Pons (tissue), 1 donor: ENCODE measurements around the gene DNAJC10.
"Not testable (repeated sequence)": the region's sequence is repeated elsewhere in the genome, so short reads cannot be mapped to it uniquely, and the experiment has no call there.

Experiments
- DNase-seq: peaks from one replicate; pipeline ENCODE4 v3.0.0-alpha.2; 2016; ENCODE audit warnings: low spot score

The DNAJC10 gene, protein sequence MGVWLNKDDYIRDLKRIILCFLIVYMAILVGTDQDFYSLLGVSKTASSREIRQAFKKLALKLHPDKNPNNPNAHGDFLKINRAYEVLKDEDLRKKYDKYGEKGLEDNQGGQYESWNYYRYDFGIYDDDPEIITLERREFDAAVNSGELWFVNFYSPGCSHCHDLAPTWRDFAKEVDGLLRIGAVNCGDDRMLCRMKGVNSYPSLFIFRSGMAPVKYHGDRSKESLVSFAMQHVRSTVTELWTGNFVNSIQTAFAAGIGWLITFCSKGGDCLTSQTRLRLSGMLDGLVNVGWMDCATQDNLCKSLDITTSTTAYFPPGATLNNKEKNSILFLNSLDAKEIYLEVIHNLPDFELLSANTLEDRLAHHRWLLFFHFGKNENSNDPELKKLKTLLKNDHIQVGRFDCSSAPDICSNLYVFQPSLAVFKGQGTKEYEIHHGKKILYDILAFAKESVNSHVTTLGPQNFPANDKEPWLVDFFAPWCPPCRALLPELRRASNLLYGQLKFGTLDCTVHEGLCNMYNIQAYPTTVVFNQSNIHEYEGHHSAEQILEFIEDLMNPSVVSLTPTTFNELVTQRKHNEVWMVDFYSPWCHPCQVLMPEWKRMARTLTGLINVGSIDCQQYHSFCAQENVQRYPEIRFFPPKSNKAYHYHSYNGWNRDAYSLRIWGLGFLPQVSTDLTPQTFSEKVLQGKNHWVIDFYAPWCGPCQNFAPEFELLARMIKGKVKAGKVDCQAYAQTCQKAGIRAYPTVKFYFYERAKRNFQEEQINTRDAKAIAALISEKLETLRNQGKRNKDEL

DNA sequence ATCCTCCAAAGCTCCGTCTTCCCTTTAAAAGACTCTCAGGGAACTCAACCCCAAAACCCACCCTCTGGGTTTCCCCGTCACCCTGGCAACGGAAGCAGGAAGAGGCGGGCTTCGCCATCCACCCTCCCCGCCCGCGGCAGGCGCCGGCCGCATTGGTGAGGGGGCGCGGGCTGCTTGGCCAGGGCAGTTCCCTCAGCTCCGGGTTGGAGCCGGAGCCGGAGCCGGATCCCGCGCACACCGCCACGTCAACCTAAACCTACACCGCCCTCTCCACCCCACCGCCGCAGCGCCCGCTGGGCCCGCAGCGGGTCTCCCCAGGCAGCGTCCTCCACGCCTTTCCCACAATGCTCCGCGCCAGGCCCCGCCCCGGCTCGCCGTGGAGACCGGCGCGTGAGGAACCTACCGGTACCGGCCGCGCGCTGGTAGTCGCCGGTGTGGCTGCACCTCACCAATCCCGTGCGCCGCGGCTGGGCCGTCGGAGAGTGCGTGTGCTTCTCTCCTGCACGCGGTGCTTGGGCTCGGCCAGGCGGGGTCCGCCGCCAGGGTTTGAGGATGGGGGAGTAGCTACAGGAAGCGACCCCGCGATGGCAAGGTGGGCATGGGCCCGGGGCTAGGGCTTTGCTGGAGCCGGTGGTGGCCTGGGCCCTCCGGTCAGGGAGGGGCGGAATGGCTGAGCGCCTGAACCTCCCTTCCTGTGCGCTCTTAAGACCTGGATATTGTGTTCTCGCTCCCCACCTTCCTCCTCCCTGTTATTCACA is at the start of gene DNAJC10:
TSS of gene DNAJC10 (plus strand) at position 366 of the 758 bp plus-strand sequence. CDS start 1,830 bp downstream, outside the sequence.
- DNase-seq: peak; percentile 90

DNA sequence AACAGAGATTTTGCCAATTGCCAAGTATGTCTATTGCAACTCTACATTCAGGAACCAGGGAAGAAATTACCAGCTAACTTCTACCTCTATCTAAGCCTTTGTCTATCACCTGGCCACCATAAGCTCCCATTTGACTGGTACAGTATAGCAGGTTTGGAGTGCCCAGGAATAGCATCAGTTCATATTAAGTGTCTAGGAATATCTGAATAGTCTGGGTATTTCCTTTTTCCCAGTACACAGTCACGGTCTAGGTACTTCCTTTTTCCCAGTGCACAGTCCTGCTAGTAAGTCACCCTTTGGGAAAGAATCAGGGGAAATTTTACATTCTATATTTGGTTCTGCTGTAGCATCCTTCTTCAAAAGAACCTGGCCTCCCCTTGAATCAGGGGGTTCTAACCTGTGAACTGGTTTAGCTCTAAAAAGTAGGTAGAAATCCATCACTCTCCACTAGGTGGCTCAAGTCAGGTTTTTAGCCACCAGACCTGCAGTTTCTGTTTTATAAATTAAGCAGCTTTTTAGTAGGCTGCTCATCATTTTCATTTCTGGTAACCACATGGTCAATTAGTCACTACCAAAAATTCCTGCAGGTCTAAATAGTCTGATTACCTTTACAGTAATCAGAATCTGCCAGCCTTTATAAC is 49.3 kb upstream of the DNAJC10 start:
- peak; percentile 24 for DNase-seq

DNA sequence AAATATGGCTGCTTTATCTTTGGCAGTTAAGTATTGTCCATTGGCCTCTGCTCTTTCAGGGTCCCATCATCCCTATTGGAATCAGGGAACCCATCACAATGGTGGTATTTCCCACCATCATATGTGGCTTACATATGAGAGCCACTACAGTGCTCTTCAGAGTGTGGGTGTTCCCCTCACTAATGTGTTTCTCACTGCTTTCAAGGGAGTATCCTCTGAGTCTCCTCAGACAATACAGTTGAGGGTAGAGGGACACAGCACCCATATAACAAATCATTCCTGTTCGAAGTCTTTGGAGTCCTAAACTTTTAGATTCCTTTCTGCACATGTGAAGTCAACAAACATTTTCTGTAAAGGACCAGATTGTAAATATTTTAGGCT is 48.8 kb upstream of the DNAJC10 start:
- no peak for DNase-seq

DNA sequence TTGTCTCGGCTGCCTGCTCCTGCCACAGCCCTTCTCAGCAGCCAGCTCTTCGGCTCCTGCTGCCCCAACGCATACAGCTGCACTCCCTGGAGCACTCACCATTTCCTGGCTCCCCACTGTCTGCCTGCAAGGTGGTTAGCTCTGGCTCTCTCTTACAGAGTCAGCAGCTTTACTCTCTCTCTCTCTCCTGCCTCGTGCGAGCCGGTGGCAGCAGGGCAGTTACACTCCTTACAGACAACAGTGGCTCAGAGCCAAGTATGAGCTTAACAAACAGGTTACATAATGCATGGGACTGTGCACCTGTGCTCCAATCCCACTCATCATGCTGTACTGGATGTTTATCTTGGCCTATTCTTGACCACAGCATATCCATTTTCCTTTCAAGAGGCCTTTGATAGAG is 47.4 kb upstream of the DNAJC10 start:
- no peak for DNase-seq

DNA sequence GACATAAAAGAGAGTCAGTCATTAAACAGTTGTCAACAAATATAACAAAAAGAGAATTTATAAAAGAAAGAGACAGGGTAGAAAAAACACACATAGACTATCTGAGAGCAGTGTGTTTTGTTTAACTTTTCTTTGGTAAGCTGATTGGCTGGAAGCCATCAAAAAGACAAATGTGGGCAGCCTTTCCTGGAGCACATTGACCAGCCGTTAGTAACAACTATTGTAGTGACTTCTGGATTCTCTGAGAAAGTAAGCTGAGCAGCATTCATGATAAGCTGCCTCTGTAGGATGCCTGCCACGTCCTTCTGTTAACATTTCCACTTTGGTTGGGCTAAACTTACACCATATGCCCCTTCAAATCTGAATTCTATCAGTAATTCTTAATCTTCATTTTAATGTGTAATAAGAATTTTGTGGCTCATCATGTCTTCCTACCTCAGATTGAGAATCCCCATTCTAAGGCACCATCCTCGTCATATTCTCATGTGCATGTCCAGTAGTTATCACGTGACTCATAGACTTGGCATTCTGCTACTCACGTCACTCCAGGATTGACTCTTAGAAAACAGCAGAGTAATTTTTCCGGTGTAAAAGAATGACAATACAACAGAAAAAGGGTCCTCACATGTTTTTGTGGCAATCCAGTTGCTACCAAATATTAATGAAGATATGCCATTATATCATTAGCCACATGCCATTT is 43.4 kb upstream of the DNAJC10 start:
- no peak for DNase-seq

DNA sequence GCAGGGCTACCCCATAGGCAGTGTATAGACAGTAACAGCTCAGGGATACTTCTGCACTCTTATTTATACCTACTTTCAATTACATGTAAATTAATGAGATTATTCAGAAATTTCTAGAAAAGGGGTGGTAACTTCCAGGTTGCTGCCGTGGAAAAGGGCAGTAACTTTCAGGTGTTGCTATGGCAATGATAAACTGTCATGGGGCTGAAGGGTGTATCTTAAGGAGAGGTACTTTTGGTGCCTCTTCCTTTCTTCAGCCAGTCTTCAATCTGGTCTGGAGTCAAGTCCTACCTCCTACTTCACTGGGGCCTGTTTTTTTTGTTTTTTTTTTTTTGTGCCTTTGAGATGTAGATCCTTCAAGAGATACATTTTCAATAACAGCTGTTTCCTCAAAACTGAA is 35.2 kb upstream of the DNAJC10 start:
- DNase-seq: no peak

DNA sequence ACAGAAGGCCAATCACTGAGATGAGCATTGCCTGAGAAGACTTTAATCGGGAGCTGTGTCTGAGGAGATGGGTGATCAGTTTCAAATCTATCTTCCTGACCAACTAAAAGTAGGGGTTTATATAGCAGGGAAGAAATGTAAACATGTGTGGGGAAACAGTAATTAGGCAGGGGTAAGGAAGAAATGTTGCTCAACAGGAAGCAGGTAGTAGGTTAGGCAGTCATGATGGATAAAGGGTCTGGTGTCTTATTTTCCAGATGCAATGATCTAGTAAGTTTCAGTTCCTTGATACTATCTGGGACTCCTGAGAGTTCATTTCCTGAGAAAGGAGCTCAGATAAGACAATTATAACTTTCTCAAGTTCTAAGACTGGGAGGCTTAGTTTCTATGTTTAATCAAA is 33.8 kb upstream of the DNAJC10 start:
- peak; percentile 34 for DNase-seq

DNA sequence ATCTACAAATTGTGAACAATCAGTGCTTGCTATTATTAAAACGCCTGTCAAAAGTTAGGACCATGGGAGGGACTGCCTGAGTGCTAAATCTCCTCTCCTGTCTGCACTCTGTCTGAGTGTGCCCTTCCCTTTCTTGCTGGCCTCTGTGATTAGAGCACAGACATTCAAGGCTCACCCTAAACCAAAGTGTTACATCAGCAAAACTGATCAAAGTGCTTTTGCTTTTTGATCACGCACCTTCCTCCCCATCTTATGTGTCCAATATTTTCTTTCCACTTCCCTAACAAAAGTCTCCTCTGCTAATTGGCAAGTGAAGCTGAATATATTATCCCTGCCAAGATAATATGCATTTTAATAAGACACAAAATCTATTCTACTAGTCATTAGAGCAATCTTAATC is 30.5 kb upstream of the DNAJC10 start:
- DNase-seq: no peak

DNA sequence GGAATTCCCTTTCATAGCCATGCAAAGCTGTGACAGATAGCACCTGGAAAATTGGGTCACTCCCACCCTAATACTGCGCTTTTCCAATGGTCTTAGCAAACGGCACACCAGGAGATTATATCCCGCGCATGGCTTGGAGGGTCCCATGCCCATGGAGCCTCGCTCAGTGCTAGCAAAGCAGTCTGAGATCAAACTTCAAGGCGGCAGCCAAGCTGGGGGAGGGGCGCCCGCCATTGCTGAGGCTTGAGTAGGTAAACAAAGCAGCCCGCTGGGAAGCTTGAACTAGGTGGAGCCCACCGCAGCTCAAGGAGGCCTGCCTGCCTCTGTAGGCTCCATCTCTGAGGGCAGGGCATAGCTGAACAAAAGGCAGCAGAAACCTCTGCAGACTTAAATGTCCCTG is 29.3 kb upstream of the DNAJC10 start:
- not testable (repeated sequence) for DNase-seq

DNA sequence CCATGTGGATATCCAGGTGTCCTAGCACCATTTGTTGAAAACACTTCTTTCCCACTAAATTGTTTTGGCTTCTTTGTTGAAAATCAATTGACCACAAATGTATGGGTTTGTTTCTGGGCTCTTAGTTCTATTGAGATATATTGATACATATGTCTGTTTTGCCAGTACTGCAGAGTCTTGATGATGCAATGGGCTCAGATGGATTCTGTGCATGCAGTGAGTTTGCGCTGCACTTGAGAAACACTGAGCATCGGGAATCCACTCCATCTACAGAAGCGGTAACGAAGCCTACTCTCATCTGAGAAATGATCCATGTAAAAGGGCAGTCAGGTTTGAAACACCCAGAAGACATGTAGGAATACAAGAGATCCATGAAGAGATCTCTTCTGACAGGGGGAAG is 21.9 kb upstream of the DNAJC10 start:
- no peak for DNase-seq

DNA sequence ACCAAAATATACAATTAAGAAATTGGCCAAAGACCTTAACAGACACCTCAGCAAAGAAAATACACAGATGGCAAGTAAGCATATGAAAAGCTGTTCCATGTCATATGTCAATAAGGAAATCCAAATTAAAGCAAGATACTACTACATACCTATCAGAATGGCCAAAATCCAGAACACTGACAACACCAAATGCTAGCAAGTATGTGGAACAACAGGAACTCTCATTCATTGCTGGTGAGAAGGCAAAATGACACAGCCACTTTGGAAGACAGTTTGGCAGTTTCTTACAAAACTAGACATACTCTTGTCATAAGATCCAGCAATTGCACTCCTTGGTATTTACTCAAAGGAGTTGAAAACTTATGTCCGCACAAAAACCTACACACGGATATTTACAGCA is 20.3 kb upstream of the DNAJC10 start:
- DNase-seq: no peak

DNA sequence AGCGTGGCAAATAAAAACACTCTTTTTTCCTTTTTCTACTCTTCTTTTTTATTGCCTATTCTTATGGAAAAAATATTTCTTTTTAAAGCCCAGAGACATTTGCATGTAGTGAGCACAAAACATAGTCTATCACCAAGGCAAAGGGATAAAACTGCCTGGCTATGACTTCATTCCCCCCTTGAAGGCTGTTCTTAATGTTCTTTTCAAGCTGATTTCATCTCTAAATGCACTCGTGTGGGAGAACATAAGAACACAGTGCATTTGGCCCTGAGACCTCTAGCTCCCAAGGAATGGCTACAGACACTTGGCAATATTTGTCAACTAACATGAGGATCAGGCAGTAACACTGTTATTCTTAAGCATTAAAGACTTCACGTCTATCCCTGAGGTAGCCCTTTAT is 17.4 kb upstream of the DNAJC10 start:
- no peak for DNase-seq

DNA sequence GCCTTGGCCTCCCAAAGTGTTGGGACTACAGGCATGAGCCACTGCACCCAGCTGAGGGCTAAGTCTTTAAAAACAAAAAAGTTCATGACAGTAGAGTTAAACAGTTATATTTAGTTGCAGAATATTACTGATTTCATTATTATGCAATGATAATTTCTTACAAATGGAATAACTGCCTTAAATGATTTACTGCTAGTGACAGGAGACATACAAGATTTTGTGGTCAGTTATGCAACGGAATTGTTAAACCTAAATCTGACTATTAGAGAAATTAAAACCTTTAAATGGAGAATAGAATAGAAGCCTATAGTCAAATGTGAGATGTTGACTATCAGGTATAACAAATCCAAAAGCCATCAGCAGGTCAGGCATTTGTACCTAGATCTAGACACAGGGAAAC is 10.3 kb upstream of the DNAJC10 start:
- no peak for DNase-seq

DNA sequence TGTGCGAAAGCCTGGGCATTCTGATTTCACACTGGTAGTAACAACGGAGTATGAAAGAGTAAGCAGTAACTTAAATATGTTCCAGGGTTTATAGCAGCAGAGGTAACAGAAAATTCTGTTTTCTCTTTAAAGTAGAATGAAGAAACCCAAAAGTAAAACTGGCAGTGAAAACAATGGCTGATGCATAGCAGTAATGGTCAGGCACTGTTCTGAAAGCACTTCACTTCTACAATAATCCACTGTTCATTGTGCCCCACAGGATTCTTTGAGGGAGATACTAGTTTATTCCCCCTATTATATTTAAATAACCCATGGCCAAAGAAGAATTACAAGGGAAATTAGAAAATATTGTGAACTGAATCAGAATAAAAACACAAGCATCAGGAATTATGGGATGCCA is 9.3 kb upstream of the DNAJC10 start:
- DNase-seq: peak; percentile 75

DNA sequence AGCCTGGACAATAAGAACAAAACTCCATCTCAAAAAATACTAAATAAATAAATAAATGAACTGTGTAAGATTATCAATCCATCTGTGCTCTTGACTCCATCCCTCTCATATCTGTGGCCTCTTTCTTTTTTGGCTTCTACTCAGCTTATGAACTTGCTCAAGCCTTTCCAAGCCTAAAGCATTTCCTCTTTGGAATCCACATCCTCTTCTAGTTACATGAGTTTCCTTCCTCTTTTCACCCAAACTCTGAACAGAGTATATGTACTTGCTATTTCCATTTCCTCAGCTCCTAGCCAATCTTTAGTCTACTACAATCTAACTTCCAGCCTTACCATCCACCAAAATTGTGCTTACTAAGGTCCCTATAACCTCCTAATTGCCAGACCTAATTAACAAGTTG is 2.5 kb upstream of the DNAJC10 start:
- DNase-seq: peak; percentile 77

DNA sequence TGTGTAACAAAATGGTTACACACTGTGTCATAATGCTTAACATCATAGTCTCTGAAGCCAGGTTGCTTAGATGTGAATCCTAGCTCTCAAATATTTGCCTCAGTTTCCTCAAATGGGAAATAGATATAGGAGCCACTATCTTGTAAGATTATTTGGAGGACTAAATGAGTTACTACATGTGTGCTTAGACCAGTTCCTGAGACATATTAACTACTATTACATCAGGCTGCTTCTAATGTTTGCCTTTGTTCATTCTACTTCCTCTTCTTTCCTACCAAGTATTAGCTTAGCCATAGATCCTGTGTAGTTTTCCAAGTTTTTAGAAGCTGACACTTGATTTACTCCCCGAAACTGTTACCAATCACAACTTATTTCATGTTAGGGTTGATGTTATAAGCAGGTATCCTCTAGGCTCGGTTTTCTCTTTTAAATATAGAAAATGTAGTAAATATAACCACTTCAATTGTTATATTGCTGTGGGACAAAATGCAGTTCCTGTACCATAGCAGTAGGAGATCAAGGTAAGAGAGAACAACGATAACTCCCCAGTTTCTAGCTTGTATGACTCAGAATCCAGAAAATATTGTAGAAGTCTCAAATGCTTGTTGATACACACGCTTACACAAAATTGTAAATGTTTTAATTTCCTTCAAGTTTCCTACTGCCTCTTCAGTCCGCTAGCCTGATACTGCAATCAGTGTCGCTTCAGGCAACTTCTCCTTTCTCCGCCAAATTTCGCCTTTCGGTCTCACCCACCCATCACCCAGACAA is 751 bp upstream of the DNAJC10 start:
- DNase-seq: peak; percentile 50

DNA sequence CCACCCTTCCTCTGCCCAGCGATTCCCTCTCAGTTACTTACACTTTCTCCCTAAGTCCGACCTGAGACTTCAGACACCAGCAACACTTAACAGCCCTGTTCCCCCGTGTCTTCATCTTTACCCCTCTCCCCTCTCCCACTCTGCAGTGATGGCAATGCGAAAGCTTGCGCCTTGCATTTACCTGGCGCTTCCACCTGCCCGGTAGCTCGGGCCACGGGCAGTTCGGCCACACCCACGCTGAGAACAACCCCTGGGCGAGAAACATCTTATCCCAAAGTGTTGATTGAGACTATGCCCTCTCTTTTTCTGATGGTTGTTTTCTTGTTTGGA is 558 bp downstream of the DNAJC10 start:
- peak; percentile 52 for DNase-seq

DNA sequence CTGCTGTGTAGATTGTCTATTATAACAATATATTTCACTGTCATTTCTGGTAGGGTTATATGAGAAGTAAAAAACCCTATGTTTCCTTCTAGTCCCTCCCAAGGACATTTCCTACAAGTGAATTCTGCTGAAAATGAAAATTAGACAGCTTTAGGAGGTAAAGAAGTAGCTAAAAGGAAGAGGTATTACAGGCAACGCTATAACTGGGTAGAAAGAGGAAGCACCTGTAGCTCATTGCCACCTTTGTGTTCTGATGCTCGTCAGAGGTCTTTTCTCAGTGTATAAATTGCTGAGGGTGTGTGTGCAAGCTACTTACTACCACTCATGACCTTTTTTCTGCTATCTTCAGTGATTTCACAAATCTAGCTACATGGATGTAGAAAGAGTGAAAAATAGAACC is 1.4 kb downstream of the DNAJC10 start:
- no peak for DNase-seq

DNA sequence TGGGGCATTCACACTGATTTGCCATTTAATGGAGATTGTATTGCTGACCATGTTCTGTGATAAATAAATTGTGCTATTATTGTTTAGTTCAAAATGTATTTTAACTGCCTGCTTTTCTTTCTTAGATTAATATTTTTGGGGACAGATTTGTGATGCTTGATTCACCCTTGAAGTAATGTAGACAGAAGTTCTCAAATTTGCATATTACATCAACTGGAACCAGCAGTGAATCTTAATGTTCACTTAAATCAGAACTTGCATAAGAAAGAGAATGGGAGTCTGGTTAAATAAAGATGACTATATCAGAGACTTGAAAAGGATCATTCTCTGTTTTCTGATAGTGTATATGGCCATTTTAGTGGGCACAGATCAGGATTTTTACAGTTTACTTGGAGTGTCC is 1.8 kb downstream of the DNAJC10 start:
- no peak for DNase-seq

DNA sequence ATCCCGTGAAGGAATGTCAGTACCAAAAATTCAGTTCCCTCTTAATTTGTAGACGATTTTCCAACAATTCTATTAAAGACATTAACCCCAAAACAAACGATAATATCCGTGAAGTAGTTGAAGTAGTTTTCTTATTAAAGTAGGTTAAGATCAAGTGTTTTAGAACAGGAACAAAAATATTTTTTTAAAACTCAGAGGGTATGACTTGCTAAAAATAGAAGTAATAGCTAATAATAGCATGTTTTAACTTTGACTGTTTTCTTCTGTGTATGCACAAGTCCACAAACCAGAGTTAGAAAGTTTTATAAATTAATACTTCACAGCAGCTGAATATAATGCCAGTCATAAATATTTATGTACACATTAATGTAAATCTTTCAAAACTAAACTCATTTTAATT is 2.4 kb downstream of the DNAJC10 start:
- no peak for DNase-seq

DNA sequence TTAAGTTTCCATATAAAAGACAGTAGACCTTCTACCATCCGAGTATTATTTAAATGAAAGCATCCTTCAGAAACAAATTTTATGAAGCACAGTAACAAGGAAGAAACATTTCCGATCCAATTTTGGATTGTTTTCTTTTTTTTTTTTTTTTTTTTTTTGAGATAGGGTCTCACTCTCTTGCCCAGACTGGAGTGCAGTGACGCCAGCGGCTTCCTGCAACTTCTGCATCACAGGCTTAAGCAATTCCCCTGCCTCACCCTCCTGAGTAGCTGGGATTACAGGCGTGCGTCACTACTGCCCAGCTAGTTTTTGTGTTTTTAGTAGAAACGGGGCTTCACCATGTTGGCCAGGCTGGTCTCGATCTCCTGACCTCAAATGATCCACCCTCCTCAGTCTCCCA is 3.1 kb downstream of the DNAJC10 start:
- DNase-seq: not testable (repeated sequence)
